B cell (primary cell): Measurements from ENCODE around the gene FMOD. TPM values are rescaled to one million over a fixed set of nuclear protein-coding genes. Genes with fewer than 3 reads are reported as not detected.

Source experiments
- ATAC-seq: fragments of 200-7000 bp; cut with Tn5 transposase; one replicate; pipeline ENCODE4 v1.10.0; 2021; ENCODE audit warnings: low read depth, mild to moderate bottlenecking, moderate number of reproducible peaks, moderate library complexity
- CTCF ChIA-PET: fragments of 350-600 bp; sonication (Branson Sonifier 250); formaldehyde crosslinking; loops from one replicate; lab custom pipeline; 2021; ENCODE audit warnings: antibody characterized with exemption, inconsistent platforms; lab: Charles Lee
- POLR2A ChIA-PET: fragments of 350-600 bp; sonication (Branson Sonifier 250); formaldehyde crosslinking; loops from one replicate; lab custom pipeline; 2021; ENCODE audit warnings: antibody characterized with exemption; lab: Charles Lee
- DNase-seq: peaks from one replicate; pipeline ENCODE4 v3.0.0; 2013
- H2AFZ ChIP-seq: 2 replicates; pipeline ENCODE4 v1.6.1; 2012; ENCODE audit warnings: mild to moderate bottlenecking, low read depth, low read length; ENCODE audit not compliant: insufficient read depth, poor library complexity, severe bottlenecking
- H3K27ac ChIP-seq, 2 donors: 1 replicate in 1 of 2; 2 replicates in 1 of 2; pipeline ENCODE4 v1.5.1; 2012 to 2013; ENCODE audit warnings: low read length in 2 of 2, mild to moderate bottlenecking in 2 of 2, moderate library complexity in 1 of 2
- H3K27me3 ChIP-seq, 4 experiments: fragments of 200-600 bp in 1 of 4; sonication (generic) in 1 of 4; replicated peaks in 1 of 4; 1 replicate in 2 of 4; 2 replicates in 2 of 4; pipeline versions ENCODE4 v1.6.1 to v1.7.0; 2013 to 2016; ENCODE audit warnings: low read length in 3 of 4, mild to moderate bottlenecking in 2 of 4, mixed read lengths in 1 of 4, moderate library complexity in 1 of 4; ENCODE audit not compliant: insufficient read depth in 4 of 4, control insufficient read depth in 3 of 4; ENCODE audit errors: control extremely low read depth in 1 of 4
- H3K36me3 ChIP-seq, 2 experiments: replicated peaks in 1 of 2; 1 replicate in 1 of 2; 2 replicates in 1 of 2; pipeline versions ENCODE4 v1.6.1 to v1.7.1; 2013; ENCODE audit warnings: low read length in 1 of 2; ENCODE audit not compliant: insufficient read depth in 2 of 2, control insufficient read depth in 1 of 2; ENCODE audit errors: control extremely low read depth in 1 of 2, extremely low read depth in 1 of 2
- H3K4me1 ChIP-seq, 2 donors: fragments of 200-600 bp in 1 of 2; sonication (generic) in 1 of 2; 1 replicate in 1 of 2; 2 replicates in 1 of 2; pipeline versions ENCODE4 v1.5.1 to v1.6.1; 2013 to 2017; ENCODE audit warnings: low read length in 2 of 2; ENCODE audit not compliant: control insufficient read depth in 2 of 2, insufficient read depth in 2 of 2
- H3K4me2 ChIP-seq: replicated peaks from 2 replicates; pipeline ENCODE3; 2012; ENCODE audit warnings: mild to moderate bottlenecking, low read depth, low read length; ENCODE audit not compliant: poor library complexity, severe bottlenecking
- H3K4me3 ChIP-seq, 5 experiments: fragments of 200-600 bp in 1 of 5; sonication (generic) in 1 of 5; 1 replicate in 3 of 5; 2 replicates in 2 of 5; pipeline versions ENCODE4 v1.5.1 to v1.7.0; 2011 to 2016; ENCODE audit warnings: low read length in 4 of 5, mild to moderate bottlenecking in 4 of 5, low read depth in 2 of 5, control low read depth in 1 of 5, moderate library complexity in 1 of 5; ENCODE audit not compliant: insufficient read depth in 1 of 5; ENCODE audit errors: control extremely low read depth in 1 of 5, extremely low read depth in 1 of 5
- H3K79me2 ChIP-seq: fragments of 200-600 bp; sonication (generic); one replicate; pipeline ENCODE4 v1.6.0; 2016; ENCODE audit warnings: low read length; ENCODE audit not compliant: control insufficient read depth, insufficient read depth
- H3K9ac ChIP-seq: fragments of 200-600 bp; sonication (generic); 2 replicates; pipeline ENCODE4 v1.6.1; 2017; ENCODE audit warnings: mild to moderate bottlenecking, low read length, moderate library complexity
- H3K9me3 ChIP-seq, 3 donors: one replicate each; pipeline versions ENCODE4 v1.6.1 to v1.7.1; 2013; ENCODE audit warnings: low read length in 2 of 3; ENCODE audit not compliant: control insufficient read depth in 2 of 3, insufficient read depth in 1 of 3; ENCODE audit errors: control extremely low read depth in 1 of 3
- H4K20me1 ChIP-seq: 2 replicates; pipeline ENCODE4 v1.6.0; 2012; ENCODE audit warnings: mild to moderate bottlenecking, low read length; ENCODE audit not compliant: insufficient read depth, control insufficient read depth, poor library complexity, severe bottlenecking
- H3K27ac Mint-ChIP-seq: one replicate; pipeline ENCODE4 v1.8.0; 2021; ENCODE audit warnings: mixed read lengths
- H3K27me3 Mint-ChIP-seq: one replicate; pipeline ENCODE4 v1.8.0; 2021; ENCODE audit warnings: mixed read lengths
- H3K4me1 Mint-ChIP-seq: one replicate; pipeline ENCODE4 v1.8.0; 2021; ENCODE audit warnings: mixed read lengths
- H3K4me3 Mint-ChIP-seq: one replicate; pipeline ENCODE4 v1.8.0; 2021; ENCODE audit warnings: mixed read lengths
- H3K9me3 Mint-ChIP-seq: one replicate; pipeline ENCODE4 v1.8.0; 2022; ENCODE audit warnings: mixed read lengths; ENCODE audit not compliant: insufficient read depth
- EZH2 ChIP-seq: IDR thresholded peaks from 2 replicates; pipeline ENCODE4 v1.6.1; 2012; ENCODE audit warnings: borderline replicate concordance, low read depth, mild to moderate bottlenecking, moderate library complexity, low read length; ENCODE audit not compliant: insufficient read depth, poor library complexity, severe bottlenecking
- WGBS: methylation state at CpG from one replicate; pipeline ENCODE4 v1.1.5; 2013; ENCODE audit warnings: missing lambda C conversion rate; ENCODE audit not compliant: insufficient coverage; 5-methylcytosine and 5-hydroxymethylcytosine counted together
- intact Hi-C: fragments of 100-400 bp; cut with micrococcal nuclease; formaldehyde crosslinking; loops from one replicate; pipeline ENCODE4 v1.10.0; 2022
- polyA plus RNA-seq: library from polyadenylated mRNA; depleted of rRNA; stranded (reverse); fragments of >200 nt; gene quantifications from 2 replicates; pipeline ENCODE4 v1.2.3, GENCODE V29; 2012
- total RNA-seq, 2 donors: library from RNA; stranded (reverse); fragments of 120-200 nt in 1 of 2; gene quantifications; 1 replicate in 1 of 2; 2 replicates in 1 of 2; pipeline versions ENCODE4 v1.2.3 to v1.2.4, GENCODE V29; 2013 to 2022
- TF ChIP-seq, protein P1 (sequence below): fragments of 200-600 bp; IDR thresholded peaks from one replicate; pipeline ENCODE4 v1.8.0; 2022; ENCODE audit warnings: antibody characterized with exemption, mild to moderate bottlenecking

FMOD gene
- total and polyA plus RNA-seq, 2 donors (not counting 1 experiment from before 2014, with no cell fraction given) = not detected

DNA sequence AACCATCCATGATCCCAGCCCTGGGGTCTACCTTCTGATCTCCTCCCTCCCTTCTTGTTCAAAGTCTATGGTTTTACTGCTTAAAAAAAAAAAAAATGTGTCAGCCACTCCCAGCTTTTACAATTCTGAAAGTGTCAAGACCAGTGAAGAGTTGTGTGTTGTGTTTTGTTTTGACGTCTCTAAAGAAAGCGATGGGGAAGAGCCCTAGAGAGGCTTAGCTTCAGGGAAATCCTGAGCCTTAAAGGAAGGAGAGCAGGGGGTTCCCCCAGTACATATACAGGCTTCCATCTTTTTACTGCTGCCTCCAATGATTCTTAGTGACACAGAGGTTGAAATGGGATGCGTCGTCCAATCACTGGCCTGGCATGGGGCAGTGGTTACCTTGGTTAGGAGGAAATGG, 13.9 kb upstream of the FMOD start:
- no peaks in the 10 kb centered on the region for H3K36me3 ChIP-seq
- no peaks in the 10 kb centered on the region for H3K9me3 Mint-ChIP-seq
- H3K4me1 Mint-ChIP-seq = peaks cover 20% of the 10 kb centered on the region
- ChIA-PET CTCF (interaction anchor here (0.9 to 1.1 kb wide), 2 partner anchors 16 to 359 kb away, joined by 3 read pairs; no protein-coding TSS in a partner anchor), POLR2A (no interaction called here)
- WGBS = 71% methylated on average over 2 of the region's 4 CpGs
- no peak overlapping the region for H2AFZ ChIP-seq
- intact Hi-C loops = loop anchor here (5.0 kb wide), 1 partner anchor 62 kb away; no protein-coding TSS in a partner anchor
- ATAC-seq (no peak), DNase-seq (no peak)
- no peak overlapping the region for H3K27ac ChIP-seq
- H3K4me2 ChIP-seq = no peak overlapping the region
- H3K27me3 ChIP-seq = peaks cover 0 to 5% (median 0%) of the 10 kb centered on the region in 4 experiments
- peaks cover 18 to 19% of the 10 kb centered on the region in 2 donors for H3K4me1 ChIP-seq
- H3K9me3 ChIP-seq = no peaks in the 10 kb centered on the region
- no peak overlapping the region for H3K4me3 ChIP-seq
- H3K4me3 Mint-ChIP-seq = no peak overlapping the region
- no peak overlapping the region for H3K9ac ChIP-seq
- no peaks in the 10 kb centered on the region for H4K20me1 ChIP-seq
- no peaks in the 10 kb centered on the region for H3K79me2 ChIP-seq
- peaks cover 4% of the 10 kb centered on the region for H3K27me3 Mint-ChIP-seq
- no peak overlapping the region for H3K27ac Mint-ChIP-seq
- TF ChIP-seq, protein P1, sequence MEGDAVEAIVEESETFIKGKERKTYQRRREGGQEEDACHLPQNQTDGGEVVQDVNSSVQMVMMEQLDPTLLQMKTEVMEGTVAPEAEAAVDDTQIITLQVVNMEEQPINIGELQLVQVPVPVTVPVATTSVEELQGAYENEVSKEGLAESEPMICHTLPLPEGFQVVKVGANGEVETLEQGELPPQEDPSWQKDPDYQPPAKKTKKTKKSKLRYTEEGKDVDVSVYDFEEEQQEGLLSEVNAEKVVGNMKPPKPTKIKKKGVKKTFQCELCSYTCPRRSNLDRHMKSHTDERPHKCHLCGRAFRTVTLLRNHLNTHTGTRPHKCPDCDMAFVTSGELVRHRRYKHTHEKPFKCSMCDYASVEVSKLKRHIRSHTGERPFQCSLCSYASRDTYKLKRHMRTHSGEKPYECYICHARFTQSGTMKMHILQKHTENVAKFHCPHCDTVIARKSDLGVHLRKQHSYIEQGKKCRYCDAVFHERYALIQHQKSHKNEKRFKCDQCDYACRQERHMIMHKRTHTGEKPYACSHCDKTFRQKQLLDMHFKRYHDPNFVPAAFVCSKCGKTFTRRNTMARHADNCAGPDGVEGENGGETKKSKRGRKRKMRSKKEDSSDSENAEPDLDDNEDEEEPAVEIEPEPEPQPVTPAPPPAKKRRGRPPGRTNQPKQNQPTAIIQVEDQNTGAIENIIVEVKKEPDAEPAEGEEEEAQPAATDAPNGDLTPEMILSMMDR = no peak
- no peak for TF ChIP-seq EZH2

DNA sequence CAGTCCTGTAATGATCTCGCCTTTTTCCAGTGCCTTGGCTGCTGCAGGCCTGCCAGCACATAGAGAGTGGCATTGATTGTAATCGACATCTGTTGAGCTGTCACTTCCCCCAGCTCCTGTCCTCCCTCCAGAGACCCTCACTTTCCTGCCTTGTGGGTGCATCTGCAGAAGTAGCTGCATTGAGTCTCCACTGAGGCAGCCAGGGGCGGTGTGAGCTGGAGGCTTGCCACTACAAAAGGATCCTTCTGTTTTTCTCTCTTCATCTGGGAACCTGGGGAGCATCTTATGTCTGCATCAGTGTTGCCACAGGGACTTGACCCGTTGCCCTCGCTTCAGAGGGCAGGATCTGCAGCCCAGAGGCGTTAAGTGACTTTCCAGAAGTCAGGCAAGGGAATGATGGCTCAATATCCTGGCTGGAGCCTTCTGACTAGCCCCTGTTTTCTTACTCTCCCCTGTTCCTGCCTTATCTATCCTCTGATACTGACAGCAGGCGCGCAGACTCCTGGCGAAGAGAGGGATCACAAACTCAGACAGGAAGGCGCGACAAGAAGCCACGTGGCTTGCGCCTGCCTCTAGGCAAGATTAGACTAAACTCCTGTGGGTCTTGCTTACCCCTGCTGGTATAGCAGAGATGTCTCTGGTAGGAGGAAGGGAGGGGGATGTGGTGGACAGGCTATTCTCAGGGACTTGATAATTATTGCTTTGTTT, 13.3 kb upstream of the FMOD start:
- H3K9me3 ChIP-seq = no peaks in the 10 kb centered on the region
- no peaks in the 10 kb centered on the region for H4K20me1 ChIP-seq
- no peaks in the 10 kb centered on the region for H3K9me3 Mint-ChIP-seq
- ChIA-PET POLR2A (no interaction called here), CTCF (interaction anchor here (0.9 to 2.3 kb wide), 3 partner anchors 17 to 359 kb away, joined by 3 to 7 read pairs (median 3); no protein-coding TSS in a partner anchor)
- DNase-seq (no peak), ATAC-seq (no peak)
- no peak overlapping the region for H3K4me2 ChIP-seq
- H2AFZ ChIP-seq = no peak overlapping the region
- H3K36me3 ChIP-seq = no peaks in the 10 kb centered on the region
- no peak overlapping the region for H3K27ac ChIP-seq
- no peaks in the 10 kb centered on the region for H3K79me2 ChIP-seq
- H3K4me1 Mint-ChIP-seq = peaks cover 20% of the 10 kb centered on the region
- H3K9ac ChIP-seq = no peak overlapping the region
- peaks cover 7% of the 10 kb centered on the region for H3K27me3 Mint-ChIP-seq
- intact Hi-C loops = loop anchor here (5.0 kb wide), 1 partner anchor 63 kb away; no protein-coding TSS in a partner anchor
- peaks cover 0 to 5% (median 0%) of the 10 kb centered on the region in 4 experiments for H3K27me3 ChIP-seq
- H3K4me3 ChIP-seq = no peak overlapping the region
- peaks cover 18 to 19% of the 10 kb centered on the region in 2 donors for H3K4me1 ChIP-seq
- no peak overlapping the region for H3K4me3 Mint-ChIP-seq
- WGBS = 68% methylated on average over 13 of the region's 13 CpGs
- no peak overlapping the region for H3K27ac Mint-ChIP-seq
- TF ChIP-seq, protein P1 = no peak
- no peak for TF ChIP-seq EZH2
